ENCODE data around the gene CER1.

- no peak for TF ChIP-seq CTCF (IDR thresholded peaks at IDR 0.05)
- TF ChIP-seq POLR2A (IDR thresholded peaks at IDR 0.05), result no peak
- TF ChIP-seq EP300 (IDR thresholded peaks at IDR 0.05), result no peak
Observed at GRCh38 chr9:14677396-14677795, 45.1 kb downstream of the CER1 start.

All from tibial nerve (tissue), 4 donors.